MM.1S (cell line): Measurements from ENCODE around the gene SERPINA9.

Source experiments
- CTCF ChIP-seq: fragments of 300-600 bp; sonication (generic); IDR thresholded peaks from 2 replicates; pipeline ENCODE4 v1.5.1; 2016; ENCODE audit warnings: antibody characterized with exemption, low read length, mixed read lengths
- EZH2 ChIP-seq: fragments of 300-600 bp; sonication (generic); optimal IDR thresholded peaks from 2 replicates; pipeline ENCODE3; 2017; ENCODE audit warnings: low read depth, mild to moderate bottlenecking, antibody characterized with exemption, low read length, mixed read lengths
- EZH2phosphoT487 ChIP-seq: fragments of 300-600 bp; sonication (generic); IDR thresholded peaks from 2 replicates; pipeline ENCODE4 v1.6.1; 2018; ENCODE audit warnings: antibody characterized with exemption, low read length

GRCh38 chr14:94514351-94514750 is 38.4 kb upstream of the SERPINA9 start:
- no peak for TF ChIP-seq CTCF
- TF ChIP-seq EZH2 = no peak
- TF ChIP-seq EZH2phosphoT487 = no peak
